HG03432 (cell line): ENCODE data around the gene NFATC1.

Experiments used
- ATAC-seq: cut with Tn5 transposase; IDR thresholded peaks from one replicate; pipeline ENCODE4 v1.9.1; 2021; ENCODE audit warnings: mild to moderate bottlenecking, moderate library complexity; ENCODE audit not compliant: unreplicated experiment

NFATC1 gene

DNA sequence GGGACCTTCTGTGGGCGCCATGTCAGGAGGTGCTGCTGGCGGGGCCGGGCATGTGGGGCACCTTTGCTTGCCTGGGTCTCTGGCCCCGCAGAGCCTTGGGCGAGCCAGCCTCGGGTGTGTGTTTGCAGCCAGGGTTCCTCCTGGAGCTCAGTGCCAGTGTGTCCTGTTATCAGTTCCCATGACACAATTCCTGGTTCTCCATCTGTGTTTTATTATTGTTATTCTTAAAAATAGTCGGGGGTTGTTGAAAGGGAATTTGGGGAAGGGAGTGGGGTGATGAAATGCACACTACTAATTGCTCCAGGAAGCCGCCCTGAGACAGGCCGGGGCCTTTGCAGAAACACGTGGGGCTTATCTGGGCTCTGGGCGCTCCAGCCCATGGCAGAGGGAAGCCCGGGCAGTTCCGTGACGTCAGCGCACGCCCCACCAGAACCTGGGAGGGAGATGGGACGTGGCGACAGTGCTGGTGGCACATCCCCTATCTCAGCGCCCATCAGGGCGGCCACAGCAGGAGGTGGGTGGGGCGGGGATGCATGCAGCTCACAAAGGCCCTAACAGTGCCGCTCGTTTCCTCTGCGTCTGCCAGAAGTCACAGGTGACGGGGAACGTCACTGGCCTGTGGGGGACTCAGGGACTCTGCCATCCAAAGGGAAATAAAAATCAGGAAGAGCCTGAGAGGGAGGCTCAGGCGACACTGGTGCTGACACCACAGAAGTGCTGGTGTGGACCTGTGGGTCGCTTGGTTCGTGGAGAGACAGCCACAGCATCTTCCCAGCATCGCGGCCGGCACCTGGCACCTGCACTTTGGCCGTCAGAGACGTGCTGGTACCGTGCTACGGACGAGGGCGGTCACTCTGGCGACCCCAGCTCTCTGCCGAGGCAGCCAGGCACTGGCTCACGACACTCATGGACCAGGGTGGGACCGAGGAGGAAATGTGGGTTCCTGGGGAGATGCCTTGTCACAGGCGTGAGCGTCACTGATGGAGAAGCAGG lies 131.0 kb downstream of the NFATC1 start:
- ATAC-seq: no peak

DNA sequence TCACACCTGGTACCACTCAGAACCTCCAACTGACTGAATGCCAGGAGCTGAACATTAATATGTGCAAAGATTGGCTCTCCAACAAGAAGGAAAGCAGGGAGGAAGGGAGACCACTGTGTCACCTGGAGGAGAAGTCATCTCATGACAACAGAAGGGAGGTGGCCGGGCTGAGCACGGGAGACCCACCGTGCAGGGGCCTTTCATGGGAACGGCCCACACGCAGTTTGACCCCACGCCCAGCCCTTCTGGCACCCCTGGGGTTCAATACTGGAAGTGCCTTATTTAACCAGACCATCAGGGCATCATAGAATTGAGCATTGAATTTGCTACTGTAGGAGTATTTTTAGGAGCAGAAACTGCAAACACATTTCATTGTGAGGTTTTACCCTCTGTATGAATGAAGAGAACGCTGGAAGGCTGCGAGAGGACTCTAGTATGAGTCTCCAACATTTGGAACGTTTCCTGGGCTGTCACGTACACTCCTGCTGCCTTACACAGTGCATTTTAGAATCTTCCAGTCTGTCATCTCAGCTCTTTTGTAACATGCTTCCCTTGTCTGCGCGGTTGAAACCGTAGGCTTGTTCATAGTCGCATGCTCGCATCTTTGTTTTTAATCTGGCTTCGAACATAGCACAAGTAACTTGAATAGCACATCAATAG lies 132.1 kb downstream of the NFATC1 start:
- ATAC-seq: no peak

GRCh38 chr18:79528316-79528695 lies 132.6 kb downstream of the NFATC1 start:
- no peak for ATAC-seq

DNA sequence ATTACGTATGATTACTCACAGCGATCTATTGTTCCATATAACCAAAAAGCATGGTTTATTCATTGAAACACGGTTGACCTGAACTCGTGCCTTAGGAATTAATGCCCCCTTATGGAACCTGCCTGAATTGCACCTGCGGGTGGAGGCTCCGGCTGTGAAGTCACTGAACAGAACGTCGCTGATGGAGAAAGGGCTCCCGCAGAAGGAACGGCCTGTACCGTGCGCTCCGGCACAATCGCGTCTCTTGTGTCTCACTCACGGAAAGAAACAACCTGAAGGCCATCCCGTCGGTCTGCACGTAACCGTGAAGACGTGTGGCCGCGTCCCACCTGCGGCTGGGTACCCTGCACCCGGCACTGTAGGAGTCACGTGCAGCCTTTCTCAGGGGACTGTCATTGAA lies 133.1 kb downstream of the NFATC1 start:
- no peak for ATAC-seq

GRCh38 chr18:79529296-79529695 lies 133.6 kb downstream of the NFATC1 start:
- no peak for ATAC-seq

- no peak for ATAC-seq
Measured at GRCh38 chr18:79529991-79530390, 134.3 kb downstream of the NFATC1 start.

- no peak for ATAC-seq
Measured at GRCh38 chr18:79530821-79531220, 135.1 kb downstream of the NFATC1 start.

GRCh38 chr18:79531386-79531785 lies 135.7 kb downstream of the NFATC1 start:
- no peak for ATAC-seq

DNA sequence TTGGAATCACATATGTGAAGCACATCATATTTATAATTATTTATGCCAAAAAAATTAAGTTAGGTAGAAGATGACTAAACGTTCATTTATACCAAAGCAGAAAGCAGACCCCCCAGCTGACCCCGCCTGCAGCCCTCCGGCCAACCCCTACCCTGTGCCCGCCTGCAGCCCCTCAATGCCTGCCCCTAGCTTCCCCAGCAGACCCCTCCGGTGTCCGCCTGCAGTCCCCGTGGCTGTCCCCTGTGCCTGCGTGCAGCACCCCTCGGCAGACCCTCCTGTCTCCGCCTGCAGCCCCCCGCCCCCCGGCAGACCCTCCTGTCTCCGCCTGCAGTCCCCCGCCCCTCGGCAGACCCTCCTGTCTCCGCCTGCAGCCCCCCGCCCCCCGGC lies 136.2 kb downstream of the NFATC1 start:
- ATAC-seq: no peak

DNA sequence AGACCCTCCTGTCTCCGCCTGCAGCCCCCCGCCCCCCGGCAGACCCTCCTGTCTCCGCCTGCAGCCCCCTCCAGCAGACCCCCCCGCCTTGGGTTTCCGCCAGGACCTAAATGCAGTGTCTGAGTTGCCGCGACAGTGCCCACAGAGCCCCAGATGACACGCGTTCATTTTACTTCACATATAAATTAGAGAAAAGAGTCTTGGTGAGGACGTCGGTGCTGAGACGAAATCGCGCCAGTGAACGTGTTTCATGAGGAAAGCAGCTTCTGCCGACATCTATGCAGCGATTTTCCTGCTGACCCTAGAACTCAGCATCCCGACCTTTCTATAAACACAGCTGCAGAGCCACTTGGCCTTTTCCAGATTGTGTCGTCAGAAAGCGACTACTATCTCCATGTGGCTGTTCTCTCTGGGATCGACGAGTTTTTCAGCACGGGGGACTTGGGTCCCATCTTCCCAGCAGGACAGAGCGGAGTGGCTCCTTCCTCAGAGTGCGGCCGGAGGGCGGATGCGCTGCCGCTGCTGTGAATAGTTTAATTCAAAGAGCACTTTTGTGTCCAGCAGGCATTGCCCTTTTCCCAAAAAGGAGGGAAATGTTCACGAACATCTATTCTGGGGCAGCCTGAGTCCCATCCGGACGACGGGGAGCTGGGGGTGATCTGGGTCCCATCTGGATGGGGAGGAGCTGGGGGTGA lies 136.7 kb downstream of the NFATC1 start:
- no peak for ATAC-seq

- ATAC-seq: no peak
Measured at GRCh38 chr18:79533146-79533545, 137.4 kb downstream of the NFATC1 start.

- ATAC-seq: no peak
Measured at GRCh38 chr18:79533591-79533990, 137.9 kb downstream of the NFATC1 start.

DNA sequence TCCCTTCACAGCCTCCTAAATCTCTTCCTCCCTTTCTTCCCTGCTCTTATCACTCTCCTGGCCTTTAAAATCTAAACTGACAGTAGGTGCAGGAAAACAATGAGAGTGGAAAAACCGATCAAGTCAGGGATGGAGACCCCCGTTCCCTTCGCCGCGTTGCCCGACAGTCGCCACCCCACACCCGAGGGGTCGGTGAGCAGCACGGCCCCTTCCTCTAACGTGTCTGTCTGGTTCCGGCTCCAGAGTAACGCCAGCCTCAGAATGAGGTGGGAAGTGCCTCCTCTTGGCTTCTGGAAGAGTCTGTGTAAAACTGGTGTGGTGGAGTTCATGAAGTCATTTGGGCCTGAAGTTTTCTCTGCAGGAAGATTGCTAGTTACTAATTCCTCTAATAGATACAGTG lies 138.6 kb downstream of the NFATC1 start:
- ATAC-seq: no peak

GRCh38 chr18:79537758-79538157 lies 142.0 kb downstream of the NFATC1 start:
- ATAC-seq: no peak

DNA sequence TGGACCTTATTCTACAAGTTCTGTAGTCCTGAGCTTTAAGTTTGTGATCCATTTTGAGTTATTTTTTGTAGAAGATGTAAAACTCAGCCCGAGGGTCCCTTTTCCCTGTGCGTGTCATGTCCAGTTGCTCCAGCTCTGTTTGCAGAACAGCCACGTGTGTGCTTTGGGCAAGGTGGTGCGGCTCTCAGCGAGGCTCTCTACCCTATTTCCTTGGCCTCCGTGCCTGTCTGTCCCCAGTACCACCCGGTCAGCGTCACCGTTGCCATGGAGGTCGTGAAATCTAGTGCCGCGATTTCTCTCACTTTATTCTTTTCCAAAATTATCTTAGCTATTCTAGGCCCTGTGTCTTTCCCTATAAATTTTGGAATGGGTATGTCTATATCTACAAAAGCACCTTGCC lies 142.9 kb downstream of the NFATC1 start:
- ATAC-seq: no peak

- no peak for ATAC-seq
Measured at GRCh38 chr18:79540161-79540903, 144.6 kb downstream of the NFATC1 start.

- no peak for ATAC-seq
Measured at GRCh38 chr18:79540904-79541282, 145.2 kb downstream of the NFATC1 start.

- ATAC-seq: no peak
Measured at GRCh38 chr18:79542213-79542612, 146.5 kb downstream of the NFATC1 start.

GRCh38 chr18:79542876-79543750 lies 147.4 kb downstream of the NFATC1 start:
- ATAC-seq: no peak

- no peak for ATAC-seq
Measured at GRCh38 chr18:79543861-79544385, 148.2 kb downstream of the NFATC1 start.
